SK-N-DZ (cell line): Measurements from ENCODE around the gene PHC2.
A peak's percentile ranks its signal among the peaks of the same experiment; 100 is the strongest.
"Not testable (repeated sequence)": the region's sequence is repeated elsewhere in the genome, so short reads cannot be mapped to it uniquely, and the experiment has no call there.

Experiments
- DNase-seq: peaks from one replicate; pipeline ENCODE4 v3.0.0-alpha.2; 2015; ENCODE audit warnings: low spot score

Gene PHC2

DNA sequence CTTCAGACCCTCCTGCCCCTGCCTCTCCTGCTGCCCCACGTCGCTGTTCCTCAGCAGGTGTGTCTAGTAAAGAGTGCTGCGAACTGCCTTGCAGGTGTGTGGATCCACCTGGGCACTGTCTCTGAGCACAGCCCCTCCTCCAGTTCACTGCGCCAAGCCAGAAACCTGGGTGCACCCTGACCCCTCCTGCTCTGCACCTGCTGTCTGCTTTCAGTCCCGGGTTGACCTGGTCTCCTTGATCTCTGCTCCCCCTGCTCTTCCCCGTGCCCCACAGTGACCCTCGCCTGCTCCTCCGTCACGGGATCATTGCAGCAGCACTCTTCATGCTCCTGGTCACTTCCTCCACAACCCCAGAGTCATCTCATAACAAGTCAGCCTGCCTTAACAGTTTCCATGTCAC, 116.5 kb downstream of the PHC2 start:
- DNase-seq: no peak

DNA sequence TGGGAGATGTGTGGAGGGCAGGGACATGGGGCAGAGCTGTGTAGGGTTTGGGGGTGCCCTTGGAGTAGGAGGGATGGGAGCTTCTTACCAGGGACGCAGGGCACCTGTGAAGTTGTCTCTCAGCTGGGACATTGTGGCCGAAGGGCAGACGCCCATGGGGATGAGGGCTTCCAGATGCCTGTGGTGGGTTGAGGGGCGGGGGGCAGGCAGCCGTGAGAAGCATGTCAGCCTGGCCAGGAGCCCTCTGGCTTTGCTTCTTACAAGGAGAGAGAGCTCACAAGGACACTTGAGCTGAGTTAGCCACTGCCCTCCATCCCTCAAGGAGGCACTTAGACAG, 118.5 kb downstream of the PHC2 start:
- no peak for DNase-seq

DNA sequence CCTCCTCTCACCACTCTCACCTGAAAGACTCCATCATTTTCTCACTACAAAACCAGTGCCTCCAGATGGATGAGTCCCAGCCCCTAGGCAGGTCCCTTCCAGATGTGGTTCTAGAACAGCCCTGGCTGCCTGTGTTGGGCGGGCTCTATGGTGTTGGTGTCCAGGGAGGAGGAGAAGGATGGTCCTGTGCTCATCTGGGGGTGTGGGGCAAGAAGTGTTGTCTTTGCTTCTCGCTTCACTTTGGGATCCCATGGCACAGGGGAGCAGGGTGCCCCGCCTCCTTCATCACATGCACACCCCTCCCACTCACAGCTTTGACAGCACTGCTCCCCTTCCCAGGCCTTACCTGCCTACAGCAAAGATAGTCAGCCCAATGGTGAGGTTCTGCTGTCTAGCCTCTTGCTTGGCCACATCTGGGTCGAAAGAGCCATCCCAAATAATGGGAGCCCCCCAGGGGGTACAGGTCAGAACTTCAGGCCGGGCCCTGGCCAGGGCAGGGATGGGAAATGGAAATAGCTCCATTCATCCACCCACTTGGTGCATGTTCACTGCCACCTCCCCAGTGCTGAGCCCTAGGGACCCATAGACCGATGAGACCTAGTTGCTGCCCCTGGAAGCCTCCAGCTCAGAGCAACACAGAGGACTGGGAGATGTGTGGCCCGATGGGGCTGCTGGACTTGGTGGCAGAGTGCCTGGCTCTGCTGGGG, 119.0 kb downstream of the PHC2 start:
- DNase-seq: no peak

DNA sequence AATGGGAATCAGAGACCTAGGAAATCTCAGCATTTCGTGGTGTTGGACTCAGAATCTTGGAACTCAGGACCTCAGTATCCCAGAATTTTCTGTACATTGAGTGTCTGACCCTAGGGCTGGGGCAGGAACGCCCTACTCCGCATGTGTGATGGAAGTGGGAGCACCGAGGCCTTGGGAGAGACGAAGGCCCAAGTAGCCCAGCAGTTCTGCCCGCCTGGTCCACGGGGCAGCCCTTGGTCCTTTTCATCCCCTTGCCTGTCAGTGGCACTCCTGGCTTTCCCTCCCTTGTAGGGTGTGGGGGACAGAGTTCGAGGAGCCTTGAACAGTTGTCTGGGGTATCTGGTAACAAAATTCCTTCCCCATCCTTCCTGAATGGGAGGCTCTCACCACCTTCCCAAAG, 120.2 kb downstream of the PHC2 start:
- no peak for DNase-seq

DNA sequence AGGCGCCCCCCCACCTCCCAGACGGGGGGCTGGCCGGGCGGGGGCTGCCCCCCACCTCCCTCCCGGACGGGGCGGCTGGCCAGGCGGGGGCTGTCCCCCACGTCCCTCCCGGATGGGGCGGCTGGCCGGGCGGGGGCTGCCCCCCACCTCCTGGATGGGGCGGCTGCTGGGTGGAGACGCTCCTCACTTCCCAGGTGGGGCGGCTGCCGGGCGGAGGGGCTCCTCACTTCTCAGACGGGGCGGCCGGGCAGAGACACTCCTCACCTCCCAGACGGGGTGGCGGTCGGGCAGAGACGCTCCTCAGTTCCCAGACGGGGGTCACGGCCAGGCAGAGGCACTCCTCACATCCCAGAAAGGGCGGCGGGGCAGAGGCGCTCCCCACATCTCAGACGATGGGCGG, 121.5 kb downstream of the PHC2 start:
- not testable (repeated sequence) for DNase-seq

DNA sequence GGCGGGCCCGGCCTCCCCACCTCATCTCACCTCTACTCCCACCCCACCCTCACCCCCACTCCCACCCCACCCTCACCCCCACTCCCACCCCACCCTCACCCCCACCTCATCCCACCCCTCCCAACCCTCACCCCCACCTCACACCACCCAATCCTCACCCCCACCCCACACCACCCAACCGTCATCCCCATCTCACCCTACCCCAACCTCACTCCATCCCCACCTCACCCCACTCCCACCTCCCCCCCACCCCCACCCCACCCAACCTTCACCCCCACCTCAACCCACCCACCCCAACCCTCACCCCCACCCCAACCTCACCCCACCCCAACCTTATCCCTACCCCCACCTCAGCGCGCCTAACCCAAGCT, 123.4 kb downstream of the PHC2 start:
- no peak for DNase-seq

DNA sequence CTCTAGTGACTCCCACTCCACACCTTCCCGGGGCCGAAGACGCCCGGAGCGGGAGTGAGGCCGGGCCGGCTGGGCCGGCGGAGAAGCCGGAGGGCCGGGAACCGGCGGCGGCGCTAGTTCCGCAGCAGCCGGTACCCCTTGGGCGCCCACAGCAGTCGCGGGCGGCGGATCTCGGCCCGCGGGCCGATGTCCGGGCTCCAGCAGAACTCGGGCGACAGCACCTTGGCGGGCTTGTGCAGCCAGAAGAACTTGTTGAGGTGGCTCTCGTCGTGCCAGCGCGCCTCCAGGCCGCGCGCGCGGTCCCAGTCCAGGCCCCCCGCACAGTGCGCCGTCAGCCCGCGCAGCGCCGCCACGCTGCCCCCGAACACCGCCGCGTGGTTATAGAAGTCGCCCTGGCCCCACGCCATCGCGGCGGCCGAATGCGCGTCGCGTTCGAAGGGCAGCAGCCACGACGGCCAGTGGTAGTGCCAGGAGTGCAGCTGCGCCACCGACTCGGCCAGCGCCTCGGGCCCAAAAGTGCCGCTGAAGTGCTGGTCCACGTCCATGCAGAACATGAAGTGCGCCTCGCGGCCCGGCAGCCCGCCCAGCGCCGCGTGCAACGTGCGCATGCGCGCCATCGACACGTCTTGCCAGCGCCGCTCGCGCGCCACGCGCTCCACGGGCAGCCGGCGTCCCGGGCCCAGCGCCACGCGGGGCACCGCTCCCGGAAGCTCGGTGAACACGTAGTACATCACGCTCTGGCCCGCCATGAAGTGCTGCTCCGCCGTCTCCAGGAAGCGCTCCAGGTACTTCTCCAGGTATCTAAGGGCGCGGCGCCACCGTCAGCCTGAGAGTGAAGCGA, 124.0 kb downstream of the PHC2 start:
- no peak for DNase-seq

DNA sequence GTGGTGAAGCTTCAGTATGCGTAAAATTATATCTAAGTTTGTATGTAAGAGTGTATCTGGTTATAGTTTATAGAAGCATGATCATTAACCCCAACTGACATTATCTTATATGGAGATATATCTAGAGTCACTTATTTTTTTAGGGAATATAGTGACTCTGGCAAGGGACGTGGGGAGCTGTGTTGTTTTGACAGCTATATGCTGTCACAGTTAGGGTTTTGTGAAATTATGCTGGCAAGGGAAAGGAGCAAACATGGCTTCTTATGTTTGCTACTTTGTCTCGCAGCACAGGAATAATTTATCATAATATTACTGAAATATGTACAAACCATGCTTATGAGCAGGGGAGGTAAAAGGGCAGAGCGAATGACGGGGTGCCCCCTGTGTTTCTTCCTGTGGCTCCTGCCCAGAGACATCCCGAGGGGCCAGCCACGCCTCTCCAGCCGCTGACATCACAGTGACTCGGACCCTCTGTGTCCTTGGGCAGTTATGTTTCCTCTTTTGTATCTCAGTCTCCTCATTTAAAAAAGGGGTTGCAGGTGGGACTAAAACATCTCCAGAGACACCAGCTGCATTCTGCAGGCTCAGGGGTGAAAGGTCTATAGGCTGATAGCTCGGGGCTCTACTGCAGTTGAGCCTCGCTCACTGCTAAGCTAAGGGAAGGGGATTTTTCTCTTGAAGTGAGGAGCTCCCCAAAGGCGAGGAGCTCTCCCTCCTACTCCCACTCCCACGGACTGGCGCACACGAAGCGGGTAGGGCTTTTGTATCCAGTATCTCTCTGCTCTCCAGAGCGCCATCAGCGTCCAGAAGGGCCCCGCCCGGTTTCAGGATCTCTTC, 124.9 kb downstream of the PHC2 start:
- no peak for DNase-seq

DNA sequence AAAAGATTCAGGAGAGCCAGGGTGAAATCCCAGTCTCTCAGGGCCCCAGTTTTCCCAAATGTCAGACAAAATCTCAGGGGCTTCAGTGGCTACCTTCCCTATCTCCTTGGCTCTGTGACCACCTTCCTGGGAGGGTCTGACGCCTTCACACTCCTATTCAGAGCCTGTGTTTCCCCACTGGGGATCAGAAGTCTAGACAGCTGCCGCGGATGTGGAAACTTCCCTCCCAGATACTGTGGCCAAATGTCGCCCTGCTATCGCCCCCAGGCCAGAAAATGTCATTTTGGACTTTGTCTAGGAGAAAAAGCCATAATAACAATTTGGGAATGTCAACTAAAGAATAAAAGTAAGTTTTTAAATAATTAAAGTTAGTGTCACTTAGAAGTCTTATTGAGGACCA, 125.9 kb downstream of the PHC2 start:
- no peak for DNase-seq

DNA sequence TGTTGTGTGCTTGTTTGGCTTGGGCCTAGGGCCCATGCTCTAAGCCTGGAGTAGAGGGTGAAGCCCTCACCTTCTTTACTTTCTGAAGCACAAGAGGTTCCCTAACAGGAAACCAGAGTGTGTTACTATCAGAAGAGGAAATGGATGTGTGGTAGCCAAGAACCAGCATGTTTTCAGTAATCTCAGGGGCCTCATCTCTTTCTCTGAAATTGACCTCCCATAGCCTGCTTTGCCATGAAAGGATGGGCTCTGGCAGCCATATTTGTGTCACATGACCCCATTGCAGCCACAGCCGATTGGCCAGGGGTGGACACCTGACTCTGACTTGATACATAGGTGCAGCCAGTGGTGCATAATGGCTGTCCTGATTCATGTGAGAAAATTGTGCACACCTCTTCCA, 128.6 kb downstream of the PHC2 start:
- DNase-seq: no peak

DNA sequence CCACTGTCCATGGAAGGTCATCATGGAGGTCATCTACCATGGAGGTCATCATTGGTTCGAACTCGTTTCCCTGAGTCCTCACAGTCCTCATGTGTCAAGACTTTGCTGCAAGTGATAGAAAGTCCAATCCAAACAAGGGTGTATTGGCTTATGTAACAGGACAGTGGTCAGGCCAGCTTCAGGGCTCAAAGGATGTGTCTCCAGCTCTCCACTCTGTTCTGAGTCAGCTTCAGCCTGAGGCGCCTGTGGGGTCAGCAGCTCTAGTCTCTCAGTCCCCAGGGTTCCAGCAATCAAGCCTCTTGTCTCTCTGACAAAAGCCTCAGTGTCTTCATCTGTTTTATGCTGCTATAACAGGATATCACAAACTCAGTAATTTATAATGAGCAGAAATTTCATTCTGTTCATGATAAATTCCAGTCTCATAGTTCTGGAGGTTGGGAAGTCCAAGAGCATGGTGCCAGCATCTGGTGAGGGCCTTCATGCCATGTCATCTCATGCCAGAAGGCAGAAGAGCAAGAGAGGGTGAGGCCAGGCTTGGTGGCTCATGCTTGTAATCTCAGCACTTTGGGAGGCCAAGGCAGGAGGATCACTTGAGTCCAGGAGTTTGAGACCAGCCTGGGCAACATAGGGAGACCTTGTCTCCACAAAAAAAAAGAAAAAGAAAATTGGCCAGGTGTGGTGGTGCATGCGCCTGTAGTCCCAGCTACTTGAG, 129.5 kb downstream of the PHC2 start:
- no peak for DNase-seq

DNA sequence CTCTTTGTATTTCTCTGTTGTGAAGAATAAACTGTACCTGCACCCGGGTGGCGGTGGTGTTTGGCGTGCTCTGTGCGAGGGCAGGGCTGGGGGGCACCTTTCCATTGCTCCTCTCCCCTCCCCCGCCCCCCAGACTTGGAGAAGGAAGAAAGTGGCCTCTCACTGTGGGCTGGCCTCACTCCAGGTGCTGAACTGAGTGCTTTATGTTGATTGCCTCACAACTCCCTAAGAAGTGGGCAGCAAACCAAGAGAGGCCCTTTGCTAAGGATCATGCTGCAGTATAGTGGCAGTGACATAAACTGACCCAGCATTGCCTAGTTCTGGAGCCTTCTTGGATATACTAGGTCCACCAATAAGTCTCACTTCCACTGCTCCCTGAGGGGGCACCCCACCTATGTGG, 130.2 kb downstream of the PHC2 start:
- DNase-seq: no peak

DNA sequence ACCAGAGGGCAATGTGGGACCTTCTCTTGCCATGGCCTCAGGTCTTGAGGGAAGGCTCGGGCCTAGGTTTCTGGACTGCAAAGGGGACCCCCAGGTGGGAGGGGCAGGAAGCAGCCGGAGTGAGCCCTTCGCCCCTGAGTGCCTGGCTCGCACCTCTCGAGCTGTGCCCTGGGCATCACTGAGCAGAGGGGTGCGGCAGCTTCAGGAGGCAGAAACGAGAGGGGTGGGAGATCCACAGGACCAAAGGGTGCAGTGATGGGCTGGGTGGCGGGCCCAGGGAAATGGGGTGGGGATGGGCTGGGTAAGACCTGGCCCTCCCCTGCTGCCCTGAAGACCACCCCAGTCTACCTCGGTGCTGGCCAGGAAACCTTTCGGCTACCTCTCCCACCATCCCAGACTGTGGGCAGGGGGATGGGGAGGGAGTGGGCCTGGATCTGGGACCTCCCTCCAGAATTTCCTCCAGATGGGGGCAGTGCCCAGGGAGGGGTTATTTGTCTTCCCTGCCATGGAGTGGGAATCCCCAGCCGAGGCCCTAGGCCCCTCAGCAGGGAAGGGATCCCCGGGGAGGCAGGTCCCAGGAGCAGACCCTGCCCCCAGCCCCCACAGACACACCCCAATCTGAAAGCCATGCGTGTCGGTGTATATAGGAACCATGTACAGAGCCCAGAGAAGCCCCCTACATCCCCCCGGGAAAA, 131.3 kb downstream of the PHC2 start:
- no peak for DNase-seq

DNA sequence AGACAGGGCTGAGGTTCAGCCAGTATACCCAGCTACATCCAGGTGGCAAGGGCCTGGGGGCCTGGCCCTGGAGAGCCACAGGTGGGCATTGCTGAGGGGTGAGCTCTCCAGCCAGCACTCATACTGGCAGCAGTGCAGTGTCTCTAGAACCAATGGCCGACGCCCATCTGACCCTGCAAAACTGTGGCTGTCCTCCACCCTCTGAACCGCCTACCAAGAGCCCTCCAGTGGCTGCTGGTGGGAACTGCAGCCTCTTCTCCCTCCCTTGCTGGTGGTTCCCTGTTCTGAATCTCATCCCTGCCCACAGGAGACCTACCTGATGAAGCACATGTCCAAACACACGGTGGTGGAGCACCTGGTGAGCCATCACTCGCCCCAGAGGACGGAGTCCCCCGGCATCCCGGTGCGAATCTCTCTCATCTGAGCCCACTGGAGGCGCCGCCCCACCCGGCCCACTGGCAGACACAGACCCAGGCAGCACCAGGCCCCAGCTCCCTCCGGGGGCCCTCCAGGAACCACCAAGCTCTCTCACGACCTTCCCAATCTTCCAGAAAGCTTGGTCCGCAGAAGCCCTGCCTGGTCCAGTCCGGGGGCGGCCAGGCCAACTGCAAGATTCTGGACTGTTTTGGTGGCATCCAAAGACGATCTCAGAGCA, 132.1 kb downstream of the PHC2 start:
- peak; percentile 53 for DNase-seq

DNA sequence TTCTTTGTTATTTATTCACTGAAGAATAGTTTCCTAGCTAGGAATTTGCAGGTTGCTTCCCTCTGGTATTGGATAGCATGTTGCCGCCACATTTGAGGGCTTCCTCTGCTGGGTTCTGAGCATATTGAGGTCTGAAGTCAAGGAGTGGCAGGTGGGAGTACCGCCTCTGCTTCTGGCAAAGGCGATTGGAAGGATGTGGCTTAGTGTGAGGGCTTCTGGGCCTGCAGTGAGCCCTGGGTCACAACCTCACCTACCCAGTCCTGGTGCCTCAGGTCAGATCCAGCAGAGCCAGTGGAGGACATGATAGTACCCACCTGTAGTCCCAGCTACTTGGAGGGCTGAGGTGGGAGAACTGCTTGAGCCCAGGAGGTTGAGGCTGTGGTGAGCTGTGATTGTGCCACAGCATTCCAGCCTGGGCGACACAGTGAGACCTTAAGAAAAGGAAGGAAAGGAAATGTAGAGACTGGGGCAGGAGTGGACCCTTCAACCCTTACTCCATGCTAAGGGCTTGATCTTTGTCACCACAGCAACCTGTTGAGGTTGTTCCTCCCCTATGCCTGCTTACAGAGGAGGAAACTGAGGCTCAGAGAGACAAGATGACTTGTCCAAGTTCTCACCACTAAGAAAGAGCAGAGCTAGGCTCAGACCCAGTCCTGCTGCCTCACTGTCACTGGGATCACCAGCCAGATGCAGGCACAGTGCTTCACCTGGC, 132.8 kb downstream of the PHC2 start:
- no peak for DNase-seq

DNA sequence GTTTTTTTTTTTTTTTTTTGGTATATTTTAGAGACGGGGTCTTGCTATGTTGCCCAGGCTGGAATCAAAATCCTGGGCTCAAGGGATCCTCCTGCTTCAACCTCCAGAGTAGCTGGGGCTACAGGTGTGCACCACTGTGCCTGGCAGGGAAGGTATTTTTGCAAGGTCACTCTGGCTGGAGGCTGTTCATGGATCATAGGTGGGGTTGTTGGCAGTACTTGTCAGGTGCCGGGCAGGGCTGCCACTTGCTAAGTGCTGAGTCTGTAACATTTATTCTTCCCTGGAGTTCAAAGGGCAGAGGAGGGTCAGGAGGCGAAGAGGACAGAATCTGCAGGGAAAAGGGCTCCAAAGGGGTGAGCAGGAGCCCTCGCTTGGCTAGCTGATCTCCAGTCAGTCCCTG, 134.1 kb downstream of the PHC2 start:
- DNase-seq: no peak

DNA sequence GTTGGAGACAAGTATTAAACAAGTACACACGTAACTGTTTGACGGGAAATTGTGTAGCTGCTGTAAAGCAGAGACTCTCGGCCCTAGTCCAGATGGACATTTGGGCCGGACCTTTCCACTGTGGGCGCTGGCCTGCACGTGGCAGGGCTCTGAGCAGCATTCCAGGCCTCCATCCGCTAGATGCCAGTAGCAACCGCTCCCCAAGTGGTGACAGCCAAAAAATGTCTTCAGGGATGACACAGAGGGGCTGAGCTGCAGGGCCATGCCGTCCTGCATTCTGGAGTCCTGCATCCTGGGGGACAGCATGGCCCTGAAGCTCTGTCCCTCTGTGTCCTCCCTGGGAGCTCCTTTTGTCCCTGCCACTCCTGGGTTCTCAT, 134.8 kb downstream of the PHC2 start:
- no peak for DNase-seq

DNA sequence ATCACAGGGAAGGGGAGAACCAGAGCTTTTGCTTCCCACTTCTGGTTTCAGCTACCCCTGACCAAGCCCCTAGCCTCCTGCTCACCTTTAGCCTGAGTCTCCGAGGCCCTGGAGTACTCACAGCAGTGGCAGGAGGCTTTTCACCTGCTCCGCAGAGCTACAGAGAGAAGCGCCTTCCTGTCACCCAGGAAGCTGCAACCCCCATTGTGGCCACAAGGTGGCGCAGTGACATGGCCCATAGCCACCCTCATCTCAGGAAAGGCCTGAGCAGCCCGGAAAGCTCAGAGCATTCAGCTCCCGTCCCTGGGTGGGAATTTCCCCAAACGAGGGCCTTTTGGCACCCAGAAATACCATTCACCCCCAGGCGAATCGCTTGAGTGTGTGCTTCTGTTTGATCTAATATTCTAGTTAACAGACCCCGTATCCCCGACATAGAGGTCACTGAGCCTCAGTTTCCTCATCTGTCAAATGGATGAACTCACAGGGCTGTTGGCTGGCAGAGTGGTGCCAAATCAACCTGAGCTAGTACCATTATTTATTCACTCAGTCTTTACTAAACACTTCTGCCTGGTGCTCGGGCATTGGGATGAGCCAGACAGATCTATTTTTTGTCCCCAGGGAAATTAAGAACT, 135.3 kb downstream of the PHC2 start:
- DNase-seq: peak; percentile 67

DNA sequence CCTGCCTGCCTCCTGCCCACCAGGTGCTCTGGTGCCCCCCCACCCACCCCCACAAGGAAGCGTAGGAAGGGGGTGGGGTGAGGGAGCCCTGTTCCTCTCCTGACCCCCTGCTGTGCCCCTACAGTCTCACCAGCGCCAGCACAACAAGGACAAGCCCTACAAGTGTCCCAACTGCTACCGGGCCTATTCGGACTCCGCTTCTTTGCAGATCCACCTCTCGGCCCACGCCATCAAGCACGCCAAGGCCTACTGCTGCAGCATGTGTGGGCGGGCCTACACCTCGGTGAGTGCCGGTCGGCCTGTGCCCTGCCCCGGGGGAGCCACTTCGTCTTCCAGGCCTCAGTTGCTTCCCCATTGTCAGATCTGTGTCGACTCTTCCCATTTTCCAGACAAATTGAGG, 135.9 kb downstream of the PHC2 start:
- DNase-seq: no peak
